Measurements from ENCODE around the gene PAPPA. TPM values are rescaled to one million over a fixed set of nuclear protein-coding genes. Genes with fewer than 3 reads are reported as not detected.

Gene PAPPA
- total and polyA plus RNA-seq, 2 donors: 0.28 to 0.34 TPM

DNA sequence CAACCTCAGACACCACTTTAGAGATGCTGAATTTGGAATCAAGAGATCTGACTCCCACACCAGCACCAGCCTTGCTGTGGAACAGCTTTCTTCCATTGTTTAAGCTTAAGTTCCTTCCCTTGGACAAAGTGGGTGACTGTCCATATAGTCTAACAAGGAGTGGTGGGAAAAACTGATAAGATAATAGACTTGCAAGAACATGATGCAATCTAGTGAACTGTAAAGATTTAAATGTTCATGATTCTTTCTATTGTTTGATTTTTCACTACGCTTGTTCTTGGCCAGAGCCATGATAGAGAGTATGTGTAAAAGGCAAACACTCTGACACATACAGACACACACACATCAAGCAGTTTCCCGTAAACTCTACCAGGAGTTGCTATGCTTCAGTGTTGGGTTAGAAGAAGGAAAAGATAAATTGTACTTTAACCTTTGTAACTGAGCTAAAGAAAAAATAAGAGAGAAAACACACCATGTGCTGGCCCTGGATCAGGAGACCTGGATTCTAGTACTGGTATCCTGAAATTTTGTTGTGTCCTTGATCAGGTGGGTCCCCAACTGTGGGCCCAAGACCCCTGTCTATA is 94.3 kb downstream of the PAPPA start:
- Histone ChIP-seq H3K4me1 (ENCODE audit: control insufficient read depth in 2 of 2, insufficient read depth in 2 of 2, low read length in 2 of 2) (no peaks in the 10 kb centered on the region), H3K4me3 (ENCODE audit: low read length in 2 of 2) (no peak overlapping the region), H3K27me3 (ENCODE audit: control insufficient read depth in 2 of 2, insufficient read depth in 1 of 2, low read length in 1 of 2) (no peaks in the 10 kb centered on the region), H3K27ac (ENCODE audit: low read depth in 1 of 2, low read length in 1 of 2) (no peak overlapping the region), H3K36me3 (ENCODE audit: control insufficient read depth in 2 of 2, insufficient read depth in 2 of 2, low read length in 1 of 2) (no peaks in the 10 kb centered on the region), H3K9me3 (ENCODE audit: control insufficient read depth in 2 of 2, insufficient read depth in 1 of 2, low read length in 1 of 2) (no peaks in the 10 kb centered on the region)
- DNase-seq (ENCODE audit: low read depth in 6 of 9, low spot score in 9 of 9): no peak
- WGBS: 90% methylated on average over 2 of the region's 2 CpGs

DNA sequence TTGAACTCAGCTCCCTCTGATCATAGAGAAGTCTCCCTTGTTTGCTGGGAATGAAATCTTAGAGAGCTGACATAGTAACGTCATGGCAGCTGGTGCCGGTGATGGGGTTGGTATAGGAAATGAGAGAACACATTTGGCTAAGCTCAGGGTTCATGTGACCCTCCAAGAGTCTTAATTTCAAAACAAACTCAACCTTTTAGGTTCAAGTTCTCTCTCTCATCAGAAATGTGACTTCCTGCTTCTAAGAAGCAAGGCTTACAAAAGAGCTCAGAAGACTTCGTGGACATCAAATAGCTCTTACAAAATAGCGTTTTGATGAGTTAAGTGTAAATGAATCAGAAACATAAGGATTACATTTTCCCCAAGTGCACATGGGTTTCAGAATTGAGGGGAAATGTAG is 97.3 kb downstream of the PAPPA start:
- Histone ChIP-seq H3K4me1 (ENCODE audit: control insufficient read depth in 2 of 2, insufficient read depth in 2 of 2, low read length in 2 of 2) (no peaks in the 10 kb centered on the region), H3K4me3 (ENCODE audit: low read length in 2 of 2) (no peak overlapping the region), H3K27me3 (ENCODE audit: control insufficient read depth in 2 of 2, insufficient read depth in 1 of 2, low read length in 1 of 2) (no peaks in the 10 kb centered on the region), H3K9me3 (ENCODE audit: control insufficient read depth in 2 of 2, insufficient read depth in 1 of 2, low read length in 1 of 2) (no peaks in the 10 kb centered on the region), H3K27ac (ENCODE audit: low read depth in 1 of 2, low read length in 1 of 2) (no peak overlapping the region), H3K36me3 (ENCODE audit: control insufficient read depth in 2 of 2, insufficient read depth in 2 of 2, low read length in 1 of 2) (no peaks in the 10 kb centered on the region)
- no peak for DNase-seq (ENCODE audit: low read depth in 6 of 9, low spot score in 9 of 9)
- WGBS: 92% methylated on average over 4 of the region's 4 CpGs

DNA sequence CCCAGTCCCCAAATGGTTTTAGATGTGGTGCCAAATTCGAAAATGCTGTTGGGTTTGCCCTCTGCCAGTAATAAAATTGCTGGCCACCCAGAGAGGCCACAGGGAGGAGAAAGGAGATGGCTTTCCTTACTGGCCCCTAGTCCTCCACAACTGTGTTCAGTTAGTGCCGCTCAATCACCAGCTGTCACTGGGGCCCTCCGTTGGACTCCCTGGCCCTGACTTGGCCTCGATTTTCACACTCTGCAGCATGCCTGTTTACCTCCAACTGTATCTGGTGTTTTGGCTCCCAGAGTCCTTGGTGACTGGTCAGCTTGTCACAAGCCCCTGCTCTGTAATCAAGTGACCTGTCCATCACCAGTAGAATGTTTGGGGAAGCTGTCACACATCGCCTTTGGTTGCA is 97.8 kb downstream of the PAPPA start:
- H3K4me3 ChIP-seq (ENCODE audit: low read length in 2 of 2): no peak overlapping the region
- no peak for DNase-seq (ENCODE audit: low read depth in 6 of 9, low spot score in 9 of 9)
- H3K27me3 ChIP-seq (ENCODE audit: control insufficient read depth in 2 of 2, insufficient read depth in 1 of 2, low read length in 1 of 2): no peaks in the 10 kb centered on the region
- no peaks in the 10 kb centered on the region for H3K36me3 ChIP-seq (ENCODE audit: control insufficient read depth in 2 of 2, insufficient read depth in 2 of 2, low read length in 1 of 2)
- no peaks in the 10 kb centered on the region for H3K4me1 ChIP-seq (ENCODE audit: control insufficient read depth in 2 of 2, insufficient read depth in 2 of 2, low read length in 2 of 2)
- H3K27ac ChIP-seq (ENCODE audit: low read depth in 1 of 2, low read length in 1 of 2): no peak overlapping the region
- H3K9me3 ChIP-seq (ENCODE audit: control insufficient read depth in 2 of 2, insufficient read depth in 1 of 2, low read length in 1 of 2): no peaks in the 10 kb centered on the region
- WGBS: 41% methylated on average over 5 of the region's 5 CpGs

DNA sequence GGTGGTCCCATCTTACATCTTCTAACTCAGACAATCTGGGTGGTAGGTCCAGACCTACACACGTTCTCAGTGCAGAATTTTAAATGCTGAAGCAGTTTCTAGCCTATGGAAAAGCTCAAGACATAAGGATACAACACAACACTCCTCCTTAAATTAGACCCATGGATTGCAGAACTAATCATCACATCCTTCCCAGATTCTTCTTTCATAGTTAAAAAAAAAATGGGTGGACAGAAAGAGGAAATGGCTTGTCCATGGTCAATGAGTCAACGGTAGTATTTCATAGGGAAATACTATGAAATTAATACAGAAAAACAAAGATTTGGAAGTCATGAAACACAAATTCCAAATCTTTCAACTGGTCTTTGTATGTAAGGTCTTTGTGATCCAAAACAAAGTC is 106.9 kb downstream of the PAPPA start:
- Histone ChIP-seq H3K27ac (ENCODE audit: low read depth in 1 of 2, low read length in 1 of 2) (no peak overlapping the region), H3K36me3 (ENCODE audit: control insufficient read depth in 2 of 2, insufficient read depth in 2 of 2, low read length in 1 of 2) (no peaks in the 10 kb centered on the region), H3K4me1 (ENCODE audit: control insufficient read depth in 2 of 2, insufficient read depth in 2 of 2, low read length in 2 of 2) (no peaks in the 10 kb centered on the region), H3K9me3 (ENCODE audit: control insufficient read depth in 2 of 2, insufficient read depth in 1 of 2, low read length in 1 of 2) (no peaks in the 10 kb centered on the region), H3K4me3 (ENCODE audit: low read length in 2 of 2) (no peak overlapping the region), H3K27me3 (ENCODE audit: control insufficient read depth in 2 of 2, insufficient read depth in 1 of 2, low read length in 1 of 2) (no peaks in the 10 kb centered on the region)
- 74% methylated on average over 2 of the region's 2 CpGs for WGBS
- no peak for DNase-seq (ENCODE audit: low read depth in 6 of 9, low spot score in 9 of 9)

DNA sequence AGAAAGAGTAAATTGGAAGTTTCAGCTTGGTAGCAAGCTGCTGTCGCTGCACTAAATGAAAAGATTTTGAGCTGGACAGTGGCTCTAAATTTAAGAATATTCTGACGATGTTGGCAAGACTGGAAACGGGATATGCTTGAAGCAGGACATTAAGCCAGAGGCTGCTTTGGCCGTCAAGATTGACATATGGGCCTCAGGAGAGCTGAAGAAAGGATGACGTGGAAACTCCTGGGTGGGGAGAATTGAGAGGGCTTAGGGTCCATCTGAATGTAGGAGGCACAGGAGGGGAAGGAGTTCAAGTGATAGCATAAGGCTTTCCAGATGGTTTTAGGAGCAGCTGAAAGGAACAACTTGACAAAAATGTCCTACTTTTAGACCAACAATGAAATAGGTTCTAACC is 108.9 kb downstream of the PAPPA start:
- no peaks in the 10 kb centered on the region for H3K36me3 ChIP-seq (ENCODE audit: control insufficient read depth in 2 of 2, insufficient read depth in 2 of 2, low read length in 1 of 2)
- no peak overlapping the region for H3K4me3 ChIP-seq (ENCODE audit: low read length in 2 of 2)
- H3K9me3 ChIP-seq (ENCODE audit: control insufficient read depth in 2 of 2, insufficient read depth in 1 of 2, low read length in 1 of 2): no peaks in the 10 kb centered on the region
- H3K27ac ChIP-seq (ENCODE audit: low read depth in 1 of 2, low read length in 1 of 2): no peak overlapping the region
- H3K27me3 ChIP-seq (ENCODE audit: control insufficient read depth in 2 of 2, insufficient read depth in 1 of 2, low read length in 1 of 2): no peaks in the 10 kb centered on the region
- no peak for DNase-seq (ENCODE audit: low read depth in 6 of 9, low spot score in 9 of 9)
- 73% methylated on average over 5 of the region's 5 CpGs for WGBS
- H3K4me1 ChIP-seq (ENCODE audit: control insufficient read depth in 2 of 2, insufficient read depth in 2 of 2, low read length in 2 of 2): no peaks in the 10 kb centered on the region

DNA sequence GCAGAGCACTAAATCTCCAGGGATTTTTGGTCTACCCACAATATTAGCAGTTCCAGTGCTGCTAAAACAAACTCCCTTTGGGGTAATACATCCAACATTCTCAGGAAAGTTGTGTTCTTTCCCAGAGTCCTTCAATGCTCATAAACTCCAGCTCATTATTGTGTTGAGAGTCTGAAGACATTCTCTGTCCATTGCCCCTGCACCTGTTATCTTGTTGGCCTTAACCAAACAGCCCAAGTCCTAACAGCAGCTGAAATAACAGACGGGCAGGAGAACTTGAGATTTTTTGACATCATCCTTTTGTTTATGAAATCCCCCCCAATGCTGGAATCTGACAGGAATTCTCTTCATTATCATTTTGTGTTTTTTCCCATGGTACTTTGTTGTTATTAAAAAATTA is 110.8 kb downstream of the PAPPA start:
- H3K4me1 ChIP-seq (ENCODE audit: control insufficient read depth in 2 of 2, insufficient read depth in 2 of 2, low read length in 2 of 2): no peaks in the 10 kb centered on the region
- no peak overlapping the region for H3K27ac ChIP-seq (ENCODE audit: low read depth in 1 of 2, low read length in 1 of 2)
- H3K9me3 ChIP-seq (ENCODE audit: control insufficient read depth in 2 of 2, insufficient read depth in 1 of 2, low read length in 1 of 2): no peaks in the 10 kb centered on the region
- H3K4me3 ChIP-seq (ENCODE audit: low read length in 2 of 2): no peak overlapping the region
- no peaks in the 10 kb centered on the region for H3K27me3 ChIP-seq (ENCODE audit: control insufficient read depth in 2 of 2, insufficient read depth in 1 of 2, low read length in 1 of 2)
- DNase-seq (ENCODE audit: low read depth in 6 of 9, low spot score in 9 of 9): no peak
- WGBS: 86% methylated on average over 1 of the region's 1 CpG
- H3K36me3 ChIP-seq (ENCODE audit: control insufficient read depth in 2 of 2, insufficient read depth in 2 of 2, low read length in 1 of 2): no peaks in the 10 kb centered on the region

DNA sequence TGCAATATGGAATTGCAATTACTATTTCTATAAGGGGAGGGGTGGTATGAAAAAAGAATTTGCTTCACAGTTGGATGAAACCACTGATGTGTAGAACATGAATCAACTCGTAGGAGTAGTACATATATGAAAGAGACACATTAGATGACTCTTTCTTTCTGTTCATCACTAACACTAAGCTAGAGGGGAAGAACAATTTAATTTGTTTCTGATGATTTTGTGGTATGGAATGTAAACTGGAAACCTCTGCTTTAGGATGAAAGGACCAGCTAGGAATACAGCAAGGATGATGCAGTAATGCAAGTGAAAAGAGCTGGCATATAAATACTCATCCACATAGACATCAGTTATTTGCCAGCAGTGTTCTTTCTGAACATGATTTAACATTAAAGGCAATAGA is 113.4 kb downstream of the PAPPA start:
- no peaks in the 10 kb centered on the region for H3K36me3 ChIP-seq (ENCODE audit: control insufficient read depth in 2 of 2, insufficient read depth in 2 of 2, low read length in 1 of 2)
- H3K27ac ChIP-seq (ENCODE audit: low read depth in 1 of 2, low read length in 1 of 2): no peak overlapping the region
- H3K9me3 ChIP-seq (ENCODE audit: control insufficient read depth in 2 of 2, insufficient read depth in 1 of 2, low read length in 1 of 2): no peaks in the 10 kb centered on the region
- no peak overlapping the region for H3K4me3 ChIP-seq (ENCODE audit: low read length in 2 of 2)
- H3K4me1 ChIP-seq (ENCODE audit: control insufficient read depth in 2 of 2, insufficient read depth in 2 of 2, low read length in 2 of 2): no peaks in the 10 kb centered on the region
- no peaks in the 10 kb centered on the region for H3K27me3 ChIP-seq (ENCODE audit: control insufficient read depth in 2 of 2, insufficient read depth in 1 of 2, low read length in 1 of 2)
- WGBS: 73% methylated on average over 1 of the region's 1 CpG
- DNase-seq (ENCODE audit: low read depth in 6 of 9, low spot score in 9 of 9): no peak

DNA sequence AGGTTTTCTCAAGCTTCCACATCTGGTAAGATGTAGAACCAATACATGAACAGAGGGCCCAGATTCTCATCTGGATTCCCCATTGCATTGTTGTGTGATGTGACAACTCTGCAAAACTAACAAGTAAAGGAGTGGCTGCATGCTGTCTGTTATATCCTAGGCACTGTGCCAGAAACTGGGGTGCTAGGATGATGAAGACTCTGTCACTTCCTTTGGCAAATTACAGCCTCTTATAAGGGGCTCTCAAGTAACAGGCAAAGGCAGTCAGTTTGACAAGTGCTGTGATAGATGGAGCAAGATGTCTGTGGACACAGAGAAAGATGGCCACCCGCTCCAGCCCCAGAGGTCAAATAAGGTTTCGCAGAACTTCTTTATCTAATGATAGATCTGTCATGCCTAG is 115.7 kb downstream of the PAPPA start:
- DNase-seq (ENCODE audit: low read depth in 6 of 9, low spot score in 9 of 9): no peak
- WGBS: 85% methylated on average over 2 of the region's 2 CpGs
- Histone ChIP-seq H3K27me3 (ENCODE audit: control insufficient read depth in 2 of 2, insufficient read depth in 1 of 2, low read length in 1 of 2) (no peaks in the 10 kb centered on the region), H3K4me1 (ENCODE audit: control insufficient read depth in 2 of 2, insufficient read depth in 2 of 2, low read length in 2 of 2) (no peaks in the 10 kb centered on the region), H3K36me3 (ENCODE audit: control insufficient read depth in 2 of 2, insufficient read depth in 2 of 2, low read length in 1 of 2) (no peaks in the 10 kb centered on the region), H3K27ac (ENCODE audit: low read depth in 1 of 2, low read length in 1 of 2) (no peak overlapping the region), H3K9me3 (ENCODE audit: control insufficient read depth in 2 of 2, insufficient read depth in 1 of 2, low read length in 1 of 2) (no peaks in the 10 kb centered on the region), H3K4me3 (ENCODE audit: low read length in 2 of 2) (no peak overlapping the region)

DNA sequence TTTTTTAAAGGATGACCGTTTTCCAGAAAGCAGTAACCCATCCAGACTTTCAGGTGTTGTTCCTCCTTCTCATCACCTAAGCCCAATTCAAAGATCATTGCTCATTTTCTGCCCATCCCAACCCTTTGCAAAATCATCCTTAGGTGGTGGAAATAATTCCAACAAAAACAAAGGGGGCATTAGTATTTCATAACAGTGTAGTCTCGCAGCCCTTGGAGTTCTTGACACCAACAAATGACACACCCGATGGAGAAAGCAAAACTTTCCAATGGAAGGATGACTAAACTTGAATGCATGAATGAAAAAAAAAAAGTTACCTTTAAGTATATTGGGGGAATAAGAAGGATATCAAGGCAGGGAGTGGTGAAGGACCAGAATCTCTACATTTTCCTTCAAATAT is 117.0 kb downstream of the PAPPA start:
- Histone ChIP-seq H3K4me3 (ENCODE audit: low read length in 2 of 2) (no peak overlapping the region), H3K27ac (ENCODE audit: low read depth in 1 of 2, low read length in 1 of 2) (no peak overlapping the region), H3K9me3 (ENCODE audit: control insufficient read depth in 2 of 2, insufficient read depth in 1 of 2, low read length in 1 of 2) (no peaks in the 10 kb centered on the region), H3K4me1 (ENCODE audit: control insufficient read depth in 2 of 2, insufficient read depth in 2 of 2, low read length in 2 of 2) (no peaks in the 10 kb centered on the region), H3K27me3 (ENCODE audit: control insufficient read depth in 2 of 2, insufficient read depth in 1 of 2, low read length in 1 of 2) (no peaks in the 10 kb centered on the region), H3K36me3 (ENCODE audit: control insufficient read depth in 2 of 2, insufficient read depth in 2 of 2, low read length in 1 of 2) (no peaks in the 10 kb centered on the region)
- no peak for DNase-seq (ENCODE audit: low read depth in 6 of 9, low spot score in 9 of 9)
- WGBS: 93% methylated on average over 3 of the region's 3 CpGs

DNA sequence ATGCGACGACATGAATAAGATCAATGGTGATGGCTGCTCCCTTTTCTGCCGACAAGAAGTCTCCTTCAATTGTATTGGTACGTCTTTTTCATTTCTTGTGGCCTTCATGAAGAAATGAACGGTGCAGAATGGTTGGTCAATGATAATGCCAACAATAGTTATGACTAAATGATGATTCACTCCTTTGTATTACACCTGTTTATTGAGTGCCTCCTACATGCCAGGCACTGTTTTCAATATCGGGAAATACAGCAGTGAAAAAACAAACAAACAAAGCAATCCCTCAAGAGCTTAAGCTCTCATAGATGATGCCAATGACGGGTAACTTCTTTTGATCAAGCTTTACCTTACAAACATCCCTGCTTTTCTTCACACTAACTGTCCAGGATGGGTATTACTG is 117.7 kb downstream of the PAPPA start:
- H3K4me1 ChIP-seq (ENCODE audit: control insufficient read depth in 2 of 2, insufficient read depth in 2 of 2, low read length in 2 of 2): no peaks in the 10 kb centered on the region
- H3K27me3 ChIP-seq (ENCODE audit: control insufficient read depth in 2 of 2, insufficient read depth in 1 of 2, low read length in 1 of 2): no peaks in the 10 kb centered on the region
- H3K27ac ChIP-seq (ENCODE audit: low read depth in 1 of 2, low read length in 1 of 2): no peak overlapping the region
- H3K9me3 ChIP-seq (ENCODE audit: control insufficient read depth in 2 of 2, insufficient read depth in 1 of 2, low read length in 1 of 2): no peaks in the 10 kb centered on the region
- no peaks in the 10 kb centered on the region for H3K36me3 ChIP-seq (ENCODE audit: control insufficient read depth in 2 of 2, insufficient read depth in 2 of 2, low read length in 1 of 2)
- no peak for DNase-seq (ENCODE audit: low read depth in 6 of 9, low spot score in 9 of 9)
- WGBS: 73% methylated on average over 7 of the region's 7 CpGs
- H3K4me3 ChIP-seq (ENCODE audit: low read length in 2 of 2): no peak overlapping the region

Measured in thymus (tissue), 11 donors.